Measurements from ENCODE around the gene CETN1. TPM values are rescaled to one million over a fixed set of nuclear protein-coding genes. Genes with fewer than 3 reads are reported as not detected.

The CETN1 gene
- total RNA-seq, 2 donors from 2014 or later = 8.7 TPM; not detected in 1

- Histone ChIP-seq H3K27ac (no peak overlapping the region), H3K27me3 (replicated peaks; ENCODE audit: insufficient read depth) (no peaks in the 10 kb centered on the region), H3K36me3 (no peaks in the 10 kb centered on the region), H3K4me1 (replicated peaks) (no peaks in the 10 kb centered on the region), H3K9me3 (no peaks in the 10 kb centered on the region), H3K4me3 (no peak overlapping the region)
- DNase-seq (ENCODE audit: low spot score) = no peak
- TF ChIP-seq POLR2AphosphoS5 (IDR thresholded peaks at IDR 0.05) = no peak
- no peak for TF ChIP-seq CTCF (IDR thresholded peaks at IDR 0.05)
- TF ChIP-seq POLR2A (IDR thresholded peaks at IDR 0.05) = no peak
- intact Hi-C loops (cut with DNase I) = no loop called here
- WGBS = 69% methylated on average over 2 of the region's 2 CpGs
Measured at GRCh38 chr18:627231-627630, 47.1 kb downstream of the CETN1 start.

GRCh38 chr18:629269-630150 is 49.3 kb downstream of the CETN1 start:
- 89% methylated on average over 6 of the region's 6 CpGs for WGBS
- TF ChIP-seq CTCF (IDR thresholded peaks at IDR 0.05) (no peak), POLR2A (IDR thresholded peaks at IDR 0.05) (no peak), POLR2AphosphoS5 (IDR thresholded peaks at IDR 0.05) (no peak)

GRCh38 chr18:631560-631959 is 51.4 kb downstream of the CETN1 start:
- TF ChIP-seq CTCF (IDR thresholded peaks at IDR 0.05) (no peak), POLR2A (IDR thresholded peaks at IDR 0.05) (no peak), POLR2AphosphoS5 (IDR thresholded peaks at IDR 0.05) (no peak)
- intact Hi-C loops (cut with DNase I) = no loop called here
- no peak overlapping the region for H3K27ac ChIP-seq
- no peaks in the 10 kb centered on the region for H3K9me3 ChIP-seq
- DNase-seq (ENCODE audit: low spot score) = no peak
- no peaks in the 10 kb centered on the region for H3K27me3 ChIP-seq (replicated peaks; ENCODE audit: insufficient read depth)
- no peaks in the 10 kb centered on the region for H3K36me3 ChIP-seq
- H3K4me3 ChIP-seq = no peak overlapping the region
- H3K4me1 ChIP-seq (replicated peaks) = no peaks in the 10 kb centered on the region

More at GRCh38 chr18:629269-630150, 49.3 kb downstream of the CETN1 start:
- H3K9me3 ChIP-seq = no peaks in the 10 kb centered on the region
- no peak for DNase-seq (ENCODE audit: low spot score)
- H3K27ac ChIP-seq = no peak overlapping the region
- no peaks in the 10 kb centered on the region for H3K4me1 ChIP-seq (replicated peaks)
- H3K4me3 ChIP-seq = no peak overlapping the region
- no peaks in the 10 kb centered on the region for H3K27me3 ChIP-seq (replicated peaks; ENCODE audit: insufficient read depth)
- intact Hi-C loops (cut with DNase I) = no loop called here
- no peaks in the 10 kb centered on the region for H3K36me3 ChIP-seq

Other genes starting within 250 kb of the CETN1 start
- gene COLEC12, start 79.7 kb upstream of the CETN1 start, total RNA-seq = 10 to 100 TPM; 11.1 to 35.0 TPM
- 10 to 100 TPM; 35.2 to 49.0 TPM for gene CLUL1, start 16.6 kb downstream of the CETN1 start, total RNA-seq
- 1 to 10 TPM; 8.2 to 9.6 TPM for gene TYMS, start 77.3 kb downstream of the CETN1 start, total RNA-seq
- gene ENOSF1, start 132.2 kb downstream of the CETN1 start, total RNA-seq = 100 to 1,000 TPM in 1 of 2 donors, 10 to 100 TPM in 1; 84.8 to 114 TPM
- 100 to 1,000 TPM in 1 of 2 donors, 10 to 100 TPM in 1; 88.5 to 116 TPM for gene YES1, start 231.9 kb downstream of the CETN1 start, total RNA-seq